VCaP (cell line): ENCODE data around the gene RAB3A.
A peak's percentile ranks its signal among the peaks of the same experiment; 100 is the strongest.

Experiments
- H3K27ac ChIP-seq: fragments of 450-650 bp; 2 replicates; pipeline ENCODE4 v1.5.1; 2017
- CTCF ChIP-seq: fragments of 450-650 bp; conservative IDR thresholded peaks from 2 replicates; pipeline ENCODE4 v1.5.1; 2017; ENCODE audit warnings: mild to moderate bottlenecking, moderate library complexity

The RAB3A gene

GRCh38 chr19:18234194-18234593 lies 30.4 kb upstream of the RAB3A start:
- no peak overlapping the region for H3K27ac ChIP-seq
- TF ChIP-seq CTCF = no peak

DNA sequence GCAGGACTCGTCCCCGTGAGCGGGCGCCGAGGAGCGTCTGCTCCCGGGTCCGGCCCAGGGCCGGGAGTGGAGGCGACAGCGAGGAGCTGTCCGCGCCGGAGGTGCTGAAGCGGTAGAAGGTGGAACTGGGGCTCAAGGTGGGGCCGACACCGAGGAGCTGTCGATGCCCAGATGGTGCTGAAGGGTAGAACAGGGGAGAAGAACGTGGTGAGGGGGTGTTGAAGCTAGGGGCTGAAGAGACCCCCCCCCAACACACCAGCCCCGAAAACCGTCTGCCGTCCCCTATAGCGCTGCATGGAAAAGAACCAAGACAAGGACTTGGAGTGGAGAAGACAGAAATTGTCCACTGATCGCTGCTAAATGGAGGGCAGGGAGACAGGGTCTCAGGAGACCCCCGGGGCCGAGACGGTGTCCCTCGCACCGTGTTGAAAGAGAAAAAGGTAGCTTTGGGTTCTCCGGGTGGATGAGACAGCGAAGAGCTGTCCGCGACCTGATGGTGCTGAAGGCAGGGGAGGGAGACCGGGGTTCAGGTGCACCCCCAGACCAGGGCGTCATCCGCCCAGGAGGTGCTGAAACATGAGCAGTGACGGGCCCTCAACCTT lies 29.5 kb upstream of the RAB3A start:
- no peak for TF ChIP-seq CTCF
- no peak overlapping the region; the same call in 1 of the 2 replicates for H3K27ac ChIP-seq

DNA sequence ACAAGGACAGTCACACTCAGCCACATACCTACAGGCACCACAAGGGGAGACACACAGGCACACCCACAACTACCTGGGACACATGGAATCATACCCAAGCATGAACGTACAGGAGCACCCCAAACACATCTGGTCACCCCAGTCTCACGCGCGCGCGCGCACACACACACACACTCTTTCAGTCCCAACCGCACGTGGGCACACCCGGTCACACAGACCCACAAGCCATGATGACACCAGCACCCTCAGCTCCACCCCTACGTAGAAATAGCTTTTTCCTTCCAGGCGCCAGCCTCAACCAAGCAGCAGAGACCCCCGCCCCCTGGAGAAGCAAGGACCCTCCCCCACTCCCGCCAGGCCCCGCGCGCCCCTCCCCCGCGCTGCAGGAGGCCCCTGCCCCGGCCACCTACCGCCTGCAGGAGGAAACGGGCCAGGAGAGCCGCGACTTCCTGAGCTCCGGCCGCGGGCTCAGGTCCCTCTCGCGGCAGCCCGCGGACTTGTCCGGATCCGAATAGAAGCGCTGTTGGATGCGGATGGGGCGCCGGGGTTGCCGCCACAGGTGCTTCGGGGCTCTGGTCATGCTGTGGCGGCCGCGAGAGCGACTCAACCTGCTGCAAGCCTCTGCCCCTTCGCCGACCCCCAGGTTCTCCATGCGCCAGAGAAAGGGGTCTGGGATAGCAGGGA lies 28.8 kb upstream of the RAB3A start:
- no peak overlapping the region; the same call in 1 of the 2 replicates for H3K27ac ChIP-seq
- peak; percentile 54 for TF ChIP-seq CTCF

DNA sequence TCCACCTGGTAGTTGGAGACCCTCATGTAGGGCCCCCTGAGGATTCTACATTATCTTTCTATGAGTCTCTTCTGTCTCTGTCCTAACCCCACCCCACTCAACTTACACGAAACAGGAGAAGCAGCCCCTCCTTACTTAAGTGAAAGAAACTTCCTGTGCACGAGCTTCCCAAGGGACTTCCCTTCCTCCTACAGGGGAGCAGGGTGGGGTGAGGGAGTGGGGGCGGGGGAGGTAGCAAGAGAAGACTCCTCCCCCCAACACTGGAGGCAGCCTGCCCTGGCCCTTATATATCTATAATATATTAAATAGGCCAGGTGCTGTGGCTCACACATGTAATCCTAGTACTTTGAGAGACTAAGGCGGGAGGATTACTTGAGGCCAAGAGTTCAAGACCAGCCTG lies 27.9 kb upstream of the RAB3A start:
- TF ChIP-seq CTCF = no peak
- H3K27ac ChIP-seq = no peak overlapping the region

DNA sequence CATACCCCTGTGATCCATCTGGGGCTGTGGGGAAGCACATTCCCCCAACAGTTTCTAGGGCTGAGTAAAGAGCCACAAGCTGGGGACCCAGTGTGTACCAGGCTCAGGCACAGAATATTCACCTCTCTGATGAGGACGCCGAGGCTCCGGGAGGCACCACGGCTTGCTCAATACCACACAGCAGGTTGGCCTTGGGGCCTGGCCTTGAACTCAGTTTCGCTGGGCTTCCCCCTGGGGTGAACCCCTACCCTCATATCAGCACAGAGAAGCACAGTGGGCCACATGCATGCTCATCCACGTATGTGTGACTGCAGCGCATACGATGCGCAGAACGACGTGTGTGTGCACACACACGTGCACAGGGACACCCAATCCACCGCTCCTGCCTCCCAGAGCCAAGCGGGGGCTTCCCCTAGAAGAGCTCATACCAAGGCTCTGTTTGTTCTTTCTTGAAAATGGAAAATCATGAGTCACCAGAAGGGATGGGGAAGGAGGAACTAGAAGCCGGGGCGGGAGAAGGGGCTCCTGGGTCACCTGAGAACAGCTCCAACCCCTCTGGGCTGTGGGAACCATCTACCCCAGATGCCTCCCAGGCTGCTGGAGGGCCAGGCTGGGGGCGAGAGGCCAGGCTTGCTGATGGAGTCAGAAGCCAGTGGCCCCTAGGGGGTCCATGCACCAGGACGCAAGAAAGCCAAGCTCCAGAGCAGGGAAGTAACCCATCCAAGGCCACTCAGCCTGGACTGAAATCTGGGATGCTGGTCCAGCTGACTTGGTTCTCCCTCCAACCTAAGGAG lies 27.3 kb upstream of the RAB3A start:
- H3K27ac ChIP-seq = no peak overlapping the region
- no peak for TF ChIP-seq CTCF

DNA sequence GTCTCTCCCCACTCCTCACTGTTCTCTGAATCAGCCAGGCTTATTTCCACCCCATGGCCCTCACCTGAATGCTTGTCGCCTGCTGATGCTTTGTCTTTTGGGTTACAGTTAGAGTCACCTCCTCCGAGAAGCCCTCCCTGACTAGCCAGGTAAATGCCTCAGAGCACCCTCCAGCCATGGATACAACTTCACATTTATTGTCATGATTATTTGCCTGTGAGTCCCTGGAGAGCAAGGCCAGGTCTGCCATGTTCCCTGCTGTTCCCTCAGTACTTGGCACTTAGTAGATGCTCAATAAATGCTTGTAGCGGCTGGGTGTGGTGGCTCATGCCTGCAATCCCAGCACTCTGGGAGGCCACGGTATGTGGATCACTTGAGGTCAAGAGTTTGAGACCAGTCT lies 26.1 kb upstream of the RAB3A start:
- H3K27ac ChIP-seq = no peak overlapping the region
- no peak for TF ChIP-seq CTCF

DNA sequence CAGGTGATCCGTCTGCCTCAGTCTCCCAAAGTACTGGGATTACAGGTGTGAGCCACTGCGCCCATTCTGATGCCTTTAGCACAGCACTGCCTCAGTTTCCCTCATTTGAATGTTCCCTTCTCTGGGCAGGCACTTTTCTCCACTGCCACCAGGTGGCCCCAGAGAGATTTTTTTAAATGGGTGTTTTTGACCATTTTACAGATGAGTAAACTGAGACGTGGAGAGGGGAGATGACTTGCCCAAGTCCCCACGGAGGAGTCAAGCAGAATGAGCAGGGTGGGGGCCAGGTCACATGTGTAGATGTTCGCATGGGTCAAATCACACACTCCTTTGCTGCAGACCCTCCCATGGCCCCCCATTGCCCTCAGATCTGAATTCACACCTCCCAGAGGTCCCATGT lies 25.6 kb upstream of the RAB3A start:
- TF ChIP-seq CTCF = peak; percentile 68
- no peak overlapping the region for H3K27ac ChIP-seq
